HepG2 (cell line): ENCODE data around the gene ST14. TPM values are rescaled to one million over a fixed set of nuclear protein-coding genes. Genes with fewer than 3 reads are reported as not detected.

Source experiments
- MLLT10 ChIP-seq: sonication (generic); formaldehyde crosslinking; IDR thresholded peaks from 2 replicates; pipeline ENCODE4 v1.4.0; 2020; ENCODE audit warnings: missing genetic modification reagents
- RFXAP ChIP-seq: sonication (generic); formaldehyde crosslinking; IDR thresholded peaks from 2 replicates; pipeline ENCODE4 v1.4.0; 2020; ENCODE audit warnings: missing genetic modification reagents, borderline replicate concordance
- RXRB ChIP-seq: IDR thresholded peaks from 2 replicates; pipeline ENCODE4 v1.6.1; 2016; ENCODE audit warnings: borderline replicate concordance, missing genetic modification reagents, missing compliant biosample characterization
- SAP130 ChIP-seq: IDR thresholded peaks from 2 replicates; pipeline ENCODE4 v1.6.1; 2016; ENCODE audit warnings: low read depth
- SRSF1 ChIP-seq: fragments of 200-400 bp; formaldehyde crosslinking; optimal IDR thresholded peaks from 2 replicates; pipeline ENCODE3; 2017; ENCODE audit warnings: mild to moderate bottlenecking, low read depth, low read length, moderate library complexity
- ZBTB7B ChIP-seq: sonication (generic); formaldehyde crosslinking; IDR thresholded peaks from 2 replicates; pipeline ENCODE4 v1.4.0; 2020; ENCODE audit warnings: missing genetic modification reagents
- ZFP62 ChIP-seq: sonication (generic); formaldehyde crosslinking; IDR thresholded peaks from 2 replicates; pipeline ENCODE4 v1.4.0; 2020; ENCODE audit warnings: missing genetic modification reagents
- ZNF24 ChIP-seq: fragments of 450-650 bp; IDR thresholded peaks from 2 replicates; pipeline ENCODE4 v1.6.1; 2017; ENCODE audit warnings: antibody characterized with exemption, mild to moderate bottlenecking
- ZNF317 ChIP-seq: sonication (generic); formaldehyde crosslinking; IDR thresholded peaks from 2 replicates; pipeline ENCODE4 v1.5.0; 2020; ENCODE audit warnings: mild to moderate bottlenecking, missing genetic modification reagents
- ZNF350 ChIP-seq: sonication (generic); formaldehyde crosslinking; IDR thresholded peaks from 2 replicates; pipeline ENCODE4 v1.4.0; 2020; ENCODE audit warnings: mild to moderate bottlenecking, low read depth, missing genetic modification reagents, borderline replicate concordance
- ZNF510 ChIP-seq: sonication (generic); formaldehyde crosslinking; IDR thresholded peaks from 2 replicates; pipeline ENCODE4 v1.4.0; 2020; ENCODE audit warnings: low read depth, mild to moderate bottlenecking, missing genetic modification reagents
- ZNF629 ChIP-seq: sonication (generic); formaldehyde crosslinking; conservative IDR thresholded peaks from 2 replicates; pipeline ENCODE4 v1.5.0; 2020; ENCODE audit warnings: missing genetic modification reagents
- polyA plus RNA-seq, 8 experiments: library from polyadenylated mRNA; depleted of rRNA in 3 of 8; stranded (reverse) in 7 of 8; unstranded in 1 of 8; fragments of >200 nt; fragmentation: Illumina TruSeq in 4 of 8; extraction: Trizol in 4 of 8; gene quantifications; 2 replicates each; pipeline versions ENCODE4 v1.2.1 to v1.2.3, GENCODE V29; 2011 to 2016; ENCODE audit warnings: low read depth in 4 of 8, missing spikeins in 1 of 8, mixed read lengths in 1 of 8; ENCODE audit not compliant: insufficient read depth in 1 of 8
- total RNA-seq, 5 experiments: library from RNA; depleted of rRNA; stranded (reverse); fragments of >200 nt; fragmentation: Illumina TruSeq; extraction: Trizol; gene quantifications; 2 replicates each; pipeline ENCODE4 v1.2.3, GENCODE V29; 2016; ENCODE audit warnings: low read depth in 1 of 5
- TF ChIP-seq, protein P1 (sequence below): IDR thresholded peaks from 2 replicates; pipeline ENCODE4 v1.6.1; 2016; ENCODE audit warnings: low read depth, missing genetic modification reagents, missing compliant biosample characterization
- TF ChIP-seq, protein P2 (sequence below): sonication (generic); formaldehyde crosslinking; IDR thresholded peaks from 2 replicates; pipeline ENCODE4 v1.4.0; 2020; ENCODE audit warnings: missing genetic modification reagents, borderline replicate concordance
- TF ChIP-seq, protein P3 (sequence below): sonication (generic); formaldehyde crosslinking; IDR thresholded peaks from 2 replicates; pipeline ENCODE4 v1.5.1; 2020; ENCODE audit warnings: mild to moderate bottlenecking, missing genetic modification reagents, moderate library complexity
- TF ChIP-seq, protein P4 (sequence below): sonication (generic); formaldehyde crosslinking; IDR thresholded peaks from 2 replicates; pipeline ENCODE4 v1.4.0; 2020; ENCODE audit warnings: missing genetic modification reagents

ST14 gene
- total and polyA plus RNA-seq, 2 of the 13 experiments (the other 11 are each of a cell fraction or from before 2014, with no cell fraction given), result 0.88 to 1.4 TPM

DNA sequence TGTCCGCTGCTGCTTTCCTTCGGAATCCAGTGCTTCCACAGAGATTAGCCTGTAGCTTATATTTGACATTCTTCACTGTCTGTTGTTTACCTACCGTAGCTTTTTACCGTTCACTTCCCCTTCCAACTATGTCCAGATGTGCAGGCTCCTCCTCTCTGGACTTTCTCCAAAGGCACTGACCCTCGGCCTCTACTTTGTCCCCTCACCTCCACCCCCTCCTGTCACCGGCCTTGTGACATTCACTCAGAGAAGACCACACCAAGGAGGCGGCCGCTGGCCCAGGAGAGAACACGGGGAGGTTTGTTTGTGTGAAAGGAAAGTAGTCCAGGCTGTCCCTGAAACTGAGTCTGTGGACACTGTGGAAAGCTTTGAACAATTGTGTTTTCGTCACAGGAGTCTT is 15.4 kb upstream of the ST14 start (continued):
- TF ChIP-seq, protein P1, sequence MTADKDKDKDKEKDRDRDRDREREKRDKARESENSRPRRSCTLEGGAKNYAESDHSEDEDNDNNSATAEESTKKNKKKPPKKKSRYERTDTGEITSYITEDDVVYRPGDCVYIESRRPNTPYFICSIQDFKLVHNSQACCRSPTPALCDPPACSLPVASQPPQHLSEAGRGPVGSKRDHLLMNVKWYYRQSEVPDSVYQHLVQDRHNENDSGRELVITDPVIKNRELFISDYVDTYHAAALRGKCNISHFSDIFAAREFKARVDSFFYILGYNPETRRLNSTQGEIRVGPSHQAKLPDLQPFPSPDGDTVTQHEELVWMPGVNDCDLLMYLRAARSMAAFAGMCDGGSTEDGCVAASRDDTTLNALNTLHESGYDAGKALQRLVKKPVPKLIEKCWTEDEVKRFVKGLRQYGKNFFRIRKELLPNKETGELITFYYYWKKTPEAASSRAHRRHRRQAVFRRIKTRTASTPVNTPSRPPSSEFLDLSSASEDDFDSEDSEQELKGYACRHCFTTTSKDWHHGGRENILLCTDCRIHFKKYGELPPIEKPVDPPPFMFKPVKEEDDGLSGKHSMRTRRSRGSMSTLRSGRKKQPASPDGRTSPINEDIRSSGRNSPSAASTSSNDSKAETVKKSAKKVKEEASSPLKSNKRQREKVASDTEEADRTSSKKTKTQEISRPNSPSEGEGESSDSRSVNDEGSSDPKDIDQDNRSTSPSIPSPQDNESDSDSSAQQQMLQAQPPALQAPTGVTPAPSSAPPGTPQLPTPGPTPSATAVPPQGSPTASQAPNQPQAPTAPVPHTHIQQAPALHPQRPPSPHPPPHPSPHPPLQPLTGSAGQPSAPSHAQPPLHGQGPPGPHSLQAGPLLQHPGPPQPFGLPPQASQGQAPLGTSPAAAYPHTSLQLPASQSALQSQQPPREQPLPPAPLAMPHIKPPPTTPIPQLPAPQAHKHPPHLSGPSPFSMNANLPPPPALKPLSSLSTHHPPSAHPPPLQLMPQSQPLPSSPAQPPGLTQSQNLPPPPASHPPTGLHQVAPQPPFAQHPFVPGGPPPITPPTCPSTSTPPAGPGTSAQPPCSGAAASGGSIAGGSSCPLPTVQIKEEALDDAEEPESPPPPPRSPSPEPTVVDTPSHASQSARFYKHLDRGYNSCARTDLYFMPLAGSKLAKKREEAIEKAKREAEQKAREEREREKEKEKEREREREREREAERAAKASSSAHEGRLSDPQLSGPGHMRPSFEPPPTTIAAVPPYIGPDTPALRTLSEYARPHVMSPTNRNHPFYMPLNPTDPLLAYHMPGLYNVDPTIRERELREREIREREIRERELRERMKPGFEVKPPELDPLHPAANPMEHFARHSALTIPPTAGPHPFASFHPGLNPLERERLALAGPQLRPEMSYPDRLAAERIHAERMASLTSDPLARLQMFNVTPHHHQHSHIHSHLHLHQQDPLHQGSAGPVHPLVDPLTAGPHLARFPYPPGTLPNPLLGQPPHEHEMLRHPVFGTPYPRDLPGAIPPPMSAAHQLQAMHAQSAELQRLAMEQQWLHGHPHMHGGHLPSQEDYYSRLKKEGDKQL, result peak; percentile 34; the same call in 1 of the 2 replicates
- TF ChIP-seq, protein P2, sequence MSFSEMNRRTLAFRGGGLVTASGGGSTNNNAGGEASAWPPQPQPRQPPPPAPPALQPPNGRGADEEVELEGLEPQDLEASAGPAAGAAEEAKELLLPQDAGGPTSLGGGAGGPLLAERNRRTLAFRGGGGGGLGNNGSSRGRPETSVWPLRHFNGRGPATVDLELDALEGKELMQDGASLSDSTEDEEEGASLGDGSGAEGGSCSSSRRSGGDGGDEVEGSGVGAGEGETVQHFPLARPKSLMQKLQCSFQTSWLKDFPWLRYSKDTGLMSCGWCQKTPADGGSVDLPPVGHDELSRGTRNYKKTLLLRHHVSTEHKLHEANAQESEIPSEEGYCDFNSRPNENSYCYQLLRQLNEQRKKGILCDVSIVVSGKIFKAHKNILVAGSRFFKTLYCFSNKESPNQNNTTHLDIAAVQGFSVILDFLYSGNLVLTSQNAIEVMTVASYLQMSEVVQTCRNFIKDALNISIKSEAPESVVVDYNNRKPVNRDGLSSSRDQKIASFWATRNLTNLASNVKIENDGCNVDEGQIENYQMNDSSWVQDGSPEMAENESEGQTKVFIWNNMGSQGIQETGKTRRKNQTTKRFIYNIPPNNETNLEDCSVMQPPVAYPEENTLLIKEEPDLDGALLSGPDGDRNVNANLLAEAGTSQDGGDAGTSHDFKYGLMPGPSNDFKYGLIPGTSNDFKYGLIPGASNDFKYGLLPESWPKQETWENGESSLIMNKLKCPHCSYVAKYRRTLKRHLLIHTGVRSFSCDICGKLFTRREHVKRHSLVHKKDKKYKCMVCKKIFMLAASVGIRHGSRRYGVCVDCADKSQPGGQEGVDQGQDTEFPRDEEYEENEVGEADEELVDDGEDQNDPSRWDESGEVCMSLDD (CRISPR knock-in tag), result no peak
- TF ChIP-seq RXRB (CRISPR knock-in tag), result peak; percentile 84
- no peak for TF ChIP-seq MLLT10
- TF ChIP-seq ZNF317 (CRISPR knock-in tag), result 0 out of 2 replicates have a peak, but pooled peaks have one; percentile 21
- TF ChIP-seq ZBTB7B (CRISPR knock-in tag), result peak; percentile 85; the same call in 1 of the 2 replicates
- TF ChIP-seq ZNF350 (CRISPR knock-in tag), result 0 out of 2 replicates have a peak, but pooled peaks have one; percentile 45
- TF ChIP-seq ZNF24, result no peak; the same call in 1 of the 2 replicates
- peak; percentile 93 for TF ChIP-seq SAP130 (CRISPR knock-in tag)
- no peak for TF ChIP-seq SRSF1
- TF ChIP-seq, protein P3, sequence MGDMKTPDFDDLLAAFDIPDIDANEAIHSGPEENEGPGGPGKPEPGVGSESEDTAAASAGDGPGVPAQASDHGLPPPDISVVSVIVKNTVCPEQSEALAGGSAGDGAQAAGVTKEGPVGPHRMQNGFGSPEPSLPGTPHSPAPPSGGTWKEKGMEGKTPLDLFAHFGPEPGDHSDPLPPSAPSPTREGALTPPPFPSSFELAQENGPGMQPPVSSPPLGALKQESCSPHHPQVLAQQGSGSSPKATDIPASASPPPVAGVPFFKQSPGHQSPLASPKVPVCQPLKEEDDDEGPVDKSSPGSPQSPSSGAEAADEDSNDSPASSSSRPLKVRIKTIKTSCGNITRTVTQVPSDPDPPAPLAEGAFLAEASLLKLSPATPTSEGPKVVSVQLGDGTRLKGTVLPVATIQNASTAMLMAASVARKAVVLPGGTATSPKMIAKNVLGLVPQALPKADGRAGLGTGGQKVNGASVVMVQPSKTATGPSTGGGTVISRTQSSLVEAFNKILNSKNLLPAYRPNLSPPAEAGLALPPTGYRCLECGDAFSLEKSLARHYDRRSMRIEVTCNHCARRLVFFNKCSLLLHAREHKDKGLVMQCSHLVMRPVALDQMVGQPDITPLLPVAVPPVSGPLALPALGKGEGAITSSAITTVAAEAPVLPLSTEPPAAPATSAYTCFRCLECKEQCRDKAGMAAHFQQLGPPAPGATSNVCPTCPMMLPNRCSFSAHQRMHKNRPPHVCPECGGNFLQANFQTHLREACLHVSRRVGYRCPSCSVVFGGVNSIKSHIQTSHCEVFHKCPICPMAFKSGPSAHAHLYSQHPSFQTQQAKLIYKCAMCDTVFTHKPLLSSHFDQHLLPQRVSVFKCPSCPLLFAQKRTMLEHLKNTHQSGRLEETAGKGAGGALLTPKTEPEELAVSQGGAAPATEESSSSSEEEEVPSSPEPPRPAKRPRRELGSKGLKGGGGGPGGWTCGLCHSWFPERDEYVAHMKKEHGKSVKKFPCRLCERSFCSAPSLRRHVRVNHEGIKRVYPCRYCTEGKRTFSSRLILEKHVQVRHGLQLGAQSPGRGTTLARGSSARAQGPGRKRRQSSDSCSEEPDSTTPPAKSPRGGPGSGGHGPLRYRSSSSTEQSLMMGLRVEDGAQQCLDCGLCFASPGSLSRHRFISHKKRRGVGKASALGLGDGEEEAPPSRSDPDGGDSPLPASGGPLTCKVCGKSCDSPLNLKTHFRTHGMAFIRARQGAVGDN (CRISPR knock-in tag), result peak; percentile 43; the same call in 1 of the 2 replicates
- TF ChIP-seq ZFP62, result no peak
- TF ChIP-seq ZNF629 (CRISPR knock-in tag), result peak; percentile 5; the same call in 1 of the 2 replicates
- TF ChIP-seq, protein P4, sequence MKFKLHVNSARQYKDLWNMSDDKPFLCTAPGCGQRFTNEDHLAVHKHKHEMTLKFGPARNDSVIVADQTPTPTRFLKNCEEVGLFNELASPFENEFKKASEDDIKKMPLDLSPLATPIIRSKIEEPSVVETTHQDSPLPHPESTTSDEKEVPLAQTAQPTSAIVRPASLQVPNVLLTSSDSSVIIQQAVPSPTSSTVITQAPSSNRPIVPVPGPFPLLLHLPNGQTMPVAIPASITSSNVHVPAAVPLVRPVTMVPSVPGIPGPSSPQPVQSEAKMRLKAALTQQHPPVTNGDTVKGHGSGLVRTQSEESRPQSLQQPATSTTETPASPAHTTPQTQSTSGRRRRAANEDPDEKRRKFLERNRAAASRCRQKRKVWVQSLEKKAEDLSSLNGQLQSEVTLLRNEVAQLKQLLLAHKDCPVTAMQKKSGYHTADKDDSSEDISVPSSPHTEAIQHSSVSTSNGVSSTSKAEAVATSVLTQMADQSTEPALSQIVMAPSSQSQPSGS (CRISPR knock-in tag), result peak; percentile 55; the same call in 1 of the 2 replicates
- TF ChIP-seq ZNF510 (CRISPR knock-in tag), result no peak
- TF ChIP-seq RFXAP, result 0 out of 2 replicates have a peak, but pooled peaks have one; percentile 44
